NCI-H226 (cell line): ENCODE results near the gene PDPR.
A peak's percentile ranks its signal among the peaks of the same experiment; 100 is the strongest.
"Not testable (repeated sequence)": the region's sequence is repeated elsewhere in the genome, so short reads cannot be mapped to it uniquely, and the experiment has no call there.

Experiments used
- DNase-seq: peaks from one replicate; pipeline ENCODE4 v3.0.0-alpha.2; 2015

Gene PDPR

GRCh38 chr16:70113982-70114826 lies at the start of gene PDPR:
Gene PDPR (plus strand): TSS chr16:70114332. CDS start chr16:70120493, 6,161 bp downstream.
- DNase-seq: peak; percentile 82

GRCh38 chr16:70064841-70065370 lies 49.2 kb upstream of the PDPR start:
- peak; percentile 26 for DNase-seq

GRCh38 chr16:70065376-70065745 lies 48.8 kb upstream of the PDPR start:
- not testable (repeated sequence) for DNase-seq

- peak; percentile 76 for DNase-seq
Observed at GRCh38 chr16:70065746-70066658, 48.1 kb upstream of the PDPR start.

- not testable (repeated sequence) for DNase-seq
Observed at GRCh38 chr16:70066751-70067150, 47.4 kb upstream of the PDPR start.

- DNase-seq: not testable (repeated sequence)
Observed at GRCh38 chr16:70079081-70079480, 35.1 kb upstream of the PDPR start.

- DNase-seq: not testable (repeated sequence)
Observed at GRCh38 chr16:70081219-70081618, 32.9 kb upstream of the PDPR start.

- DNase-seq: not testable (repeated sequence)
Observed at GRCh38 chr16:70083931-70084330, 30.2 kb upstream of the PDPR start.

- not testable (repeated sequence) for DNase-seq
Observed at GRCh38 chr16:70088160-70088559, 26.0 kb upstream of the PDPR start.

GRCh38 chr16:70088877-70089276 lies 25.3 kb upstream of the PDPR start:
- not testable (repeated sequence) for DNase-seq

GRCh38 chr16:70089289-70089688 lies 24.8 kb upstream of the PDPR start:
- DNase-seq: not testable (repeated sequence)

- not testable (repeated sequence) for DNase-seq
Observed at GRCh38 chr16:70091104-70091503, 23.0 kb upstream of the PDPR start.

GRCh38 chr16:70094096-70094495 lies 20.0 kb upstream of the PDPR start:
- DNase-seq: not testable (repeated sequence)

- DNase-seq: not testable (repeated sequence)
Observed at GRCh38 chr16:70109583-70110279, 4.4 kb upstream of the PDPR start.

GRCh38 chr16:70112162-70112561 lies 2.0 kb upstream of the PDPR start:
- DNase-seq: not testable (repeated sequence)

GRCh38 chr16:70113599-70113981 lies 542 bp upstream of the PDPR start:
- not testable (repeated sequence) for DNase-seq

- DNase-seq: not testable (repeated sequence)
Observed at GRCh38 chr16:70118354-70118753, 4.2 kb downstream of the PDPR start.

GRCh38 chr16:70118776-70119175 lies 4.6 kb downstream of the PDPR start:
- not testable (repeated sequence) for DNase-seq

GRCh38 chr16:70120398-70120797 lies 6.3 kb downstream of the PDPR start:
- DNase-seq: not testable (repeated sequence)

- not testable (repeated sequence) for DNase-seq
Observed at GRCh38 chr16:70123822-70124221, 9.7 kb downstream of the PDPR start.

- not testable (repeated sequence) for DNase-seq
Observed at GRCh38 chr16:70126226-70126625, 12.1 kb downstream of the PDPR start.

- not testable (repeated sequence) for DNase-seq
Observed at GRCh38 chr16:70127706-70128105, 13.6 kb downstream of the PDPR start.
